Prostate gland (tissue), 2 donors: ENCODE measurements around the gene SYDE2.

Experiments
- POLR2A ChIP-seq: fragments of 450-650 bp; IDR thresholded peaks from one replicate; pipeline ENCODE4 v1.6.1; 2016; ENCODE audit warnings: antibody characterized with exemption, mild to moderate bottlenecking
- POLR2AphosphoS5 ChIP-seq: sonication (generic); formaldehyde crosslinking; IDR thresholded peaks from one replicate; pipeline ENCODE4 v1.6.1; 2017; ENCODE audit warnings: antibody characterized with exemption
- TF ChIP-seq, protein P1 (sequence below), 4 experiments: fragments of 200-600 bp in 2 of 4; fragments of 450-650 bp in 2 of 4; sonication (generic) in 2 of 4; IDR thresholded peaks; 1 replicate in 3 of 4; 2 replicates in 1 of 4; pipeline ENCODE4 v1.5.1; 2016 to 2019; ENCODE audit warnings: antibody characterized with exemption in 4 of 4, mild to moderate bottlenecking in 2 of 4, moderate library complexity in 2 of 4

DNA sequence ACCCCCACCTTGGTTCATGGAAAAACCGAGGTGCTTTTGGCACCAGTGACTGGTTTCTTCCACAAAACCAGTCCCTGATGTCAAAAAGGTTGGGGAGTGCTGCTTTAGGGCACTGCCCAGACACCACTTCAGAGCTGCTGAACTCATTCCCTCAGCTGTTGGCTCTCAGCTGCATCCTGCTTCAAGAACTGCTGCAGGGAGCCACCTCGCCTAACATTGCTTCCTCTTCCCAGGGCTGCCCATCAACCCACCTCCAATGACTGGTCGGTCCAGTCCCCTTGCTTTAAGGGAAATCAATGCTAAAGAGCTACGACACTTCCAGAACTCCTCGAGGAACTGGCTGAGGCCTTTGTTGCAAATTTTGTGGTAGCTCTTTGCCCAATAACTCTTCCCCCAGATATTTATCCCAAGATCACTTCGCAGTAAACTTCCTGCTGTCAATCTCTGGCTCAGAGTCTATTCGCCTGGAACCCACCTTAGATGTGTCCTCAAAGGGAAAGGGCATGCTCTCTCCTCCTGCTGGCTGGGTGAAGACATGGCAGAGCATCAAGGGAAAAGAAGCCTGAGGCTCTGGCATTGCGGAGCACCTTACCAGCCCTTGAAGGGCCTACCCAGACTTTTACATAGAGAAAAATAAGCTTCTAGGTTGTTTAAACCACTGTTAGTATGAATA, 29.6 kb upstream of the SYDE2 start:
- TF ChIP-seq, protein P1, sequence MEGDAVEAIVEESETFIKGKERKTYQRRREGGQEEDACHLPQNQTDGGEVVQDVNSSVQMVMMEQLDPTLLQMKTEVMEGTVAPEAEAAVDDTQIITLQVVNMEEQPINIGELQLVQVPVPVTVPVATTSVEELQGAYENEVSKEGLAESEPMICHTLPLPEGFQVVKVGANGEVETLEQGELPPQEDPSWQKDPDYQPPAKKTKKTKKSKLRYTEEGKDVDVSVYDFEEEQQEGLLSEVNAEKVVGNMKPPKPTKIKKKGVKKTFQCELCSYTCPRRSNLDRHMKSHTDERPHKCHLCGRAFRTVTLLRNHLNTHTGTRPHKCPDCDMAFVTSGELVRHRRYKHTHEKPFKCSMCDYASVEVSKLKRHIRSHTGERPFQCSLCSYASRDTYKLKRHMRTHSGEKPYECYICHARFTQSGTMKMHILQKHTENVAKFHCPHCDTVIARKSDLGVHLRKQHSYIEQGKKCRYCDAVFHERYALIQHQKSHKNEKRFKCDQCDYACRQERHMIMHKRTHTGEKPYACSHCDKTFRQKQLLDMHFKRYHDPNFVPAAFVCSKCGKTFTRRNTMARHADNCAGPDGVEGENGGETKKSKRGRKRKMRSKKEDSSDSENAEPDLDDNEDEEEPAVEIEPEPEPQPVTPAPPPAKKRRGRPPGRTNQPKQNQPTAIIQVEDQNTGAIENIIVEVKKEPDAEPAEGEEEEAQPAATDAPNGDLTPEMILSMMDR (IDR thresholded peaks at IDR 0.05): no peak
- TF ChIP-seq POLR2A (no peak), POLR2AphosphoS5 (no peak)
